KMS-11 (cell line): ENCODE results near the gene CPZ.
"Not testable (repeated sequence)": the region's sequence is repeated elsewhere in the genome, so short reads cannot be mapped to it uniquely, and the experiment has no call there.

Source experiments
- H2AFZ ChIP-seq: fragments of 200-600 bp; sonication (generic); 2 replicates; pipeline ENCODE4 v1.6.1; 2016; ENCODE audit warnings: antibody characterized with exemption, mixed run types, low read depth
- H3K27ac ChIP-seq: fragments of 200-600 bp; sonication (generic); 2 replicates; pipeline ENCODE4 v1.6.1; 2016; ENCODE audit warnings: mild to moderate bottlenecking, mixed run types
- H3K27me3 ChIP-seq: fragments of 200-600 bp; sonication (generic); 2 replicates; pipeline ENCODE4 v1.6.1; 2017; ENCODE audit warnings: mild to moderate bottlenecking, low read depth, mixed run types, moderate library complexity; ENCODE audit not compliant: insufficient read depth
- H3K36me3 ChIP-seq: fragments of 200-600 bp; sonication (generic); 2 replicates; pipeline ENCODE4 v1.6.1; 2017; ENCODE audit warnings: mild to moderate bottlenecking, mixed run types; ENCODE audit not compliant: insufficient read depth
- H3K4me1 ChIP-seq: fragments of 200-600 bp; sonication (generic); 2 replicates; pipeline ENCODE4 v1.6.1; 2016; ENCODE audit warnings: mild to moderate bottlenecking, low read depth, mixed run types; ENCODE audit not compliant: poor library complexity, severe bottlenecking
- H3K4me2 ChIP-seq: fragments of 200-600 bp; sonication (generic); 2 replicates; pipeline ENCODE4 v1.7.0; 2016; ENCODE audit warnings: mild to moderate bottlenecking, mixed run types
- H3K4me3 ChIP-seq: fragments of 200-600 bp; sonication (generic); IDR thresholded peaks from 2 replicates; pipeline ENCODE4 v1.6.1; 2017; ENCODE audit warnings: low read depth, low read length, mixed read lengths; ENCODE audit not compliant: insufficient read depth
- H3K79me2 ChIP-seq: fragments of 200-600 bp; sonication (generic); 2 replicates; pipeline ENCODE4 v1.6.1; 2016; ENCODE audit warnings: low read depth, mixed run types; ENCODE audit not compliant: insufficient read depth
- H3K9ac ChIP-seq: fragments of 200-600 bp; sonication (generic); 2 replicates; pipeline ENCODE4 v1.6.1; 2016; ENCODE audit warnings: mild to moderate bottlenecking, mixed run types
- H4K20me1 ChIP-seq: fragments of 200-600 bp; sonication (generic); 2 replicates; pipeline ENCODE4 v1.6.1; 2016; ENCODE audit warnings: mild to moderate bottlenecking, mixed run types; ENCODE audit not compliant: insufficient read depth
- TF ChIP-seq, protein P1 (sequence below): fragments of 200-600 bp; sonication (generic); conservative IDR thresholded peaks from 2 replicates; pipeline ENCODE4 v1.6.1; 2017; ENCODE audit warnings: low read depth, mild to moderate bottlenecking, antibody characterized with exemption, low read length, moderate library complexity, mixed read lengths

CPZ gene

GRCh38 chr4:8651661-8652180, 59.2 kb downstream of the CPZ start:
- Histone ChIP-seq H3K27ac (no peak overlapping the region), H3K4me1 (no peaks in the 10 kb centered on the region), H3K4me3 (no peak overlapping the region), H3K27me3 (no peaks in the 10 kb centered on the region; the same call in 1 of the 2 replicates), H2AFZ (no peak overlapping the region), H3K79me2 (no peaks in the 10 kb centered on the region), H3K36me3 (no peaks in the 10 kb centered on the region), H3K9ac (no peak overlapping the region), H4K20me1 (no peaks in the 10 kb centered on the region), H3K4me2 (no peak overlapping the region)
- TF ChIP-seq, protein P1, sequence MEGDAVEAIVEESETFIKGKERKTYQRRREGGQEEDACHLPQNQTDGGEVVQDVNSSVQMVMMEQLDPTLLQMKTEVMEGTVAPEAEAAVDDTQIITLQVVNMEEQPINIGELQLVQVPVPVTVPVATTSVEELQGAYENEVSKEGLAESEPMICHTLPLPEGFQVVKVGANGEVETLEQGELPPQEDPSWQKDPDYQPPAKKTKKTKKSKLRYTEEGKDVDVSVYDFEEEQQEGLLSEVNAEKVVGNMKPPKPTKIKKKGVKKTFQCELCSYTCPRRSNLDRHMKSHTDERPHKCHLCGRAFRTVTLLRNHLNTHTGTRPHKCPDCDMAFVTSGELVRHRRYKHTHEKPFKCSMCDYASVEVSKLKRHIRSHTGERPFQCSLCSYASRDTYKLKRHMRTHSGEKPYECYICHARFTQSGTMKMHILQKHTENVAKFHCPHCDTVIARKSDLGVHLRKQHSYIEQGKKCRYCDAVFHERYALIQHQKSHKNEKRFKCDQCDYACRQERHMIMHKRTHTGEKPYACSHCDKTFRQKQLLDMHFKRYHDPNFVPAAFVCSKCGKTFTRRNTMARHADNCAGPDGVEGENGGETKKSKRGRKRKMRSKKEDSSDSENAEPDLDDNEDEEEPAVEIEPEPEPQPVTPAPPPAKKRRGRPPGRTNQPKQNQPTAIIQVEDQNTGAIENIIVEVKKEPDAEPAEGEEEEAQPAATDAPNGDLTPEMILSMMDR: no peak

GRCh38 chr4:8652181-8653078, 59.9 kb downstream of the CPZ start:
- TF ChIP-seq, protein P1: no peak
- Histone ChIP-seq H3K27ac (no peak overlapping the region), H3K79me2 (no peaks in the 10 kb centered on the region), H3K4me3 (no peak overlapping the region), H3K4me2 (no peak overlapping the region), H3K27me3 (no peaks in the 10 kb centered on the region; the same call in 1 of the 2 replicates), H4K20me1 (no peaks in the 10 kb centered on the region), H2AFZ (no peak overlapping the region), H3K4me1 (no peaks in the 10 kb centered on the region), H3K9ac (no peak overlapping the region), H3K36me3 (no peaks in the 10 kb centered on the region)

GRCh38 chr4:8653326-8654000, 60.9 kb downstream of the CPZ start:
- no peaks in the 10 kb centered on the region; the same call in 1 of the 2 replicates for H3K27me3 ChIP-seq
- H3K79me2 ChIP-seq: no peaks in the 10 kb centered on the region
- no peaks in the 10 kb centered on the region for H3K4me1 ChIP-seq
- no peak overlapping the region for H3K4me2 ChIP-seq
- TF ChIP-seq, protein P1: no peak
- no peak overlapping the region for H3K4me3 ChIP-seq
- H3K27ac ChIP-seq: no peak overlapping the region
- H4K20me1 ChIP-seq: no peaks in the 10 kb centered on the region
- H2AFZ ChIP-seq: no peak overlapping the region
- no peaks in the 10 kb centered on the region for H3K36me3 ChIP-seq
- no peak overlapping the region for H3K9ac ChIP-seq

GRCh38 chr4:8654139-8654538, 61.6 kb downstream of the CPZ start:
- not testable (repeated sequence) for H3K4me1 ChIP-seq, H3K9ac ChIP-seq, H3K4me2 ChIP-seq, H3K4me3 ChIP-seq, H3K36me3 ChIP-seq, H3K27ac ChIP-seq, H3K27me3 ChIP-seq, H2AFZ ChIP-seq, H3K79me2 ChIP-seq, H4K20me1 ChIP-seq
